ENCODE measurements around the gene NKX2-4. TPM values are rescaled to one million over a fixed set of nuclear protein-coding genes. Genes with fewer than 3 reads are reported as not detected.
"Not testable (repeated sequence)": the region's sequence is repeated elsewhere in the genome, so short reads cannot be mapped to it uniquely, and the experiment has no call there.

Gene NKX2-4
- polyA plus RNA-seq, 1 experiment = not detected

DNA sequence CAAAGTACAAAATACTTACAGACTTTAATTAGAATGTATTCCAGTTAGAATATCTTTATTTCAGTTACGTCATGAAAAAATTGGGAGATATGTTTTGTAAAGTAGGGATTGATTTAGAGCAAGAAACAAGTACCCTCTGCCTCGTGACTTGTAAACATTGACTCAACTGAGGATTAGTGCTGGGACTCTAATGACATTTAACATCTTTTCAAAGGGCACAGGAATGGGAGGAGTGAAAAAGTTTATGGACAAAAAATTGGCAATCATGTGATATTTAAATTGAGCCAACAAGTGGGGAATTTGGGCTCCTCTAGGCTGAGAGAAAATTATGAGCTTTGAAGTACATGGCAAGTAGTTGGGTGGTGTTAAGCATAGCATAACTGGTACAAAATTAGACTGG is 25.3 kb downstream of the NKX2-4 start:
- TF ChIP-seq CTCF (IDR thresholded peaks at IDR 0.05; ENCODE audit: insufficient read depth, low read depth, low read length) = no peak
- POLR2A ChIA-PET = interaction anchor here (0.5 kb wide), 1 partner anchor 11 kb away, joined by 3 read pairs; no protein-coding TSS in a partner anchor
- no peaks in the 10 kb centered on the region; the same call in 1 of the 2 replicates for H3K36me3 ChIP-seq (ENCODE audit: control insufficient read depth, insufficient read depth, low read length)
- CTCF ChIA-PET = interaction anchor here (0.6 to 1.9 kb wide), 2 partner anchors 10 to 118 kb away, joined by 3 to 4 read pairs; no protein-coding TSS in a partner anchor
- DNase-seq (ENCODE audit: low read depth) = no peak
- no peaks in the 10 kb centered on the region for H3K27me3 ChIP-seq (ENCODE audit: control insufficient read depth, insufficient read depth, low read length)
- no peak overlapping the region for H3K4me3 ChIP-seq (ENCODE audit: low read depth, low read length)

DNA sequence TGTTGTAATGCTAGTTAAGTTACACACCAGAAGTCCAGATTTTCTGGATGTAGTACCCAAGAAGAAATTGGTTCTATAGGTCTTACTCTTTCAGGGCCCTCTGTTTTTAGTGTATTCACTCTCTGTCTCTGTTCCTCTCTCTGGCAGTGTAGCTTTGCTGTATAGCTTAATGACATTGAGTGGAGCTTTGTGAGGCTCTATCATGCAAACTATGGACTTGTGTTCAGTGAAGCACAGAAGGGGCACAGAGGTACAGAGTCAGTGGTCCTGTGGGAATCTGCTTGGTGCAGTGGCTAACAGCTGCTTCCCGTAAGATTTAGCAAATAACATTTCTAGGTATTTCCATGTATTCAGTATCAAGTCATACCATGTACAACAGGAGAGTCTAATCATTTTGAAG is 26.1 kb downstream of the NKX2-4 start:
- ChIA-PET POLR2A (no interaction called here), CTCF (interaction anchor here (2.6 kb wide), 1 partner anchor 136 kb away, joined by 11 read pairs; no protein-coding TSS in a partner anchor)
- Histone ChIP-seq H3K27me3 (ENCODE audit: control insufficient read depth, insufficient read depth, low read length) (no peaks in the 10 kb centered on the region), H3K36me3 (ENCODE audit: control insufficient read depth, insufficient read depth, low read length) (no peaks in the 10 kb centered on the region; the same call in none of the 2 replicates), H3K4me3 (ENCODE audit: low read depth, low read length) (no peak overlapping the region)
- no peak for DNase-seq (ENCODE audit: low read depth)
- TF ChIP-seq CTCF (IDR thresholded peaks at IDR 0.05; ENCODE audit: insufficient read depth, low read depth, low read length) = no peak

GRCh38 chr20:21368791-21369190 is 28.5 kb downstream of the NKX2-4 start:
- no peak for TF ChIP-seq CTCF (IDR thresholded peaks at IDR 0.05; ENCODE audit: insufficient read depth, low read depth, low read length)
- Histone ChIP-seq H3K36me3 (ENCODE audit: control insufficient read depth, insufficient read depth, low read length) (no peaks in the 10 kb centered on the region; the same call in none of the 2 replicates), H3K27me3 (ENCODE audit: control insufficient read depth, insufficient read depth, low read length) (no peaks in the 10 kb centered on the region), H3K4me3 (ENCODE audit: low read depth, low read length) (no peak overlapping the region)
- CTCF ChIA-PET = interaction anchor here (1.6 kb wide), 1 partner anchor 16 kb away, joined by 7 read pairs; no protein-coding TSS in a partner anchor
- DNase-seq (ENCODE audit: low read depth) = no peak
- POLR2A ChIA-PET = no interaction called here

GRCh38 chr20:21366273-21366672 is 31.1 kb downstream of the NKX2-4 start:
- H3K4me3 ChIP-seq (ENCODE audit: low read depth, low read length); H3K27me3 ChIP-seq (ENCODE audit: control insufficient read depth, insufficient read depth, low read length); POLR2A ChIA-PET; DNase-seq (ENCODE audit: low read depth); H3K36me3 ChIP-seq (ENCODE audit: control insufficient read depth, insufficient read depth, low read length): not testable (repeated sequence)
- CTCF ChIA-PET = interaction anchor here (0.6 kb wide), 1 partner anchor 14 kb away, joined by 3 read pairs; no protein-coding TSS in a partner anchor

GRCh38 chr20:21365771-21366170 is 31.6 kb downstream of the NKX2-4 start:
- H3K27me3 ChIP-seq (ENCODE audit: control insufficient read depth, insufficient read depth, low read length) = no peaks in the 10 kb centered on the region
- POLR2A ChIA-PET = no interaction called here
- H3K36me3 ChIP-seq (ENCODE audit: control insufficient read depth, insufficient read depth, low read length) = peaks cover 1% of the 10 kb centered on the region; the same call in 1 of the 2 replicates
- CTCF ChIA-PET = no interaction called here
- no peak for TF ChIP-seq CTCF (IDR thresholded peaks at IDR 0.05; ENCODE audit: insufficient read depth, low read depth, low read length)
- H3K4me3 ChIP-seq (ENCODE audit: low read depth, low read length) = no peak overlapping the region
- no peak for DNase-seq (ENCODE audit: low read depth)

- CTCF ChIA-PET = no interaction called here
- DNase-seq (ENCODE audit: low read depth) = no peak
- POLR2A ChIA-PET = no interaction called here
- TF ChIP-seq CTCF (IDR thresholded peaks at IDR 0.05; ENCODE audit: insufficient read depth, low read depth, low read length) = no peak
- Histone ChIP-seq H3K36me3 (ENCODE audit: control insufficient read depth, insufficient read depth, low read length) (peaks cover 3% of the 10 kb centered on the region; the same call in 1 of the 2 replicates), H3K27me3 (ENCODE audit: control insufficient read depth, insufficient read depth, low read length) (no peaks in the 10 kb centered on the region), H3K4me3 (ENCODE audit: low read depth, low read length) (no peak overlapping the region)
Measured at GRCh38 chr20:21364413-21364812, 32.9 kb downstream of the NKX2-4 start.
